Nucleus accumbens (tissue), 56 donors: Measurements from ENCODE around the gene PISD.
"Not testable (repeated sequence)": the region's sequence is repeated elsewhere in the genome, so short reads cannot be mapped to it uniquely, and the experiment has no call there.

ENCODE experiments used
- DNase-seq, 56 donors: peaks; one replicate each; lab custom pipeline; 2025; lab: John Stamatoyannopoulos, UW

PISD gene

DNA sequence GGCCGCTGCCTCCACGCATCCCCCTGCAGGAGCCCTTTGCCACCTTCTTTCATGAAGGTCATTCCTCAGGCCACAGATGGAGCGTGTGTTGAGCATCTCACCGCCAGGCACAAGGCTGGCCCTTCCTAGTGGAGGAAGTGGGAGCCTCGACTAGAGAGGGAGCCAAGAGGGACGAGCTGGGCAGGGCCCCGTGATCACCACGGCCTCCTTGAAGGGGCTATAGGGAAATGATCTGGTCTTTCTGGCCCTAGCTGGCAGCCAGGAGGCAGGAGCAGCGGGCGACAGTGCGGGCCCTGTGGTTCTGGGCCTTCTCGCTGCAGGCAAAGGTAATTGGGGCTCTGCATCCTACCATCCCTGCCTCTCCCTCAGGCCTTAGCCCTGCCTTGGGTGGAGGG lies 49.1 kb downstream of the PISD start:
- DNase-seq = no peak

DNA sequence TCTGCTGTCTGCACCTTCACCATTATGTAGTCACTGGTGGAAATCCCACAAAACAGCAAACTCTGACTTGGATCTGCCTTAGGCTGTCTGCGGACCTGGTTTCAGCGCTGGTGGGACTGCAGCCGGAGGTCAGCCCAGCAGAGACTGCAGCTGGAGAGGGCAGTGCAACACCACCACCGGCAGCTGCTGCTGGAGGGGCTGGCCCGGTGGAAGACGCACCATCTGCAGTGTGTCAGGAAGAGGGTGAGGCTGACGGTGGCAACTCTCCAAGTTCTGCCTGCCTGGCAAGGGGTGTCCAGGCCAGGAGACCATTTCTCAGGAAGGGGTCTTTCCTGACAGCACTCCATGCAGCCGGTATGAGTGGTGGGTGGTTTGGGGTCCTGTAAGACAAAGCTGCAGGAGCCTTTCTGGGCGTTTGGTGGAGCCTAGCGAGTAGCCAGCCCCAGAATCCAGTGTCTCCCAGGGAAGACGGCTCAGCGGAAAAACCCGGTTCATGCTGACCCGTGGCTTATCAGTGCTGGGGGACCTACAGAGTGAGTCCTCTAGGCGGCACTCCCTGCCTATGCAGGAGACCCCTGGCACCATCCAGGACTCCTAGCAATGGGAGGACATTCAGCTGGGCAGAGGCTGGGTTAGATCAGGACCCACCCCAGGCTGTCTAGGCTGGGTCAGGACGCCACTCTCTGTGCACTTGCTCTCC lies 50.8 kb downstream of the PISD start:
- DNase-seq = no peak

DNA sequence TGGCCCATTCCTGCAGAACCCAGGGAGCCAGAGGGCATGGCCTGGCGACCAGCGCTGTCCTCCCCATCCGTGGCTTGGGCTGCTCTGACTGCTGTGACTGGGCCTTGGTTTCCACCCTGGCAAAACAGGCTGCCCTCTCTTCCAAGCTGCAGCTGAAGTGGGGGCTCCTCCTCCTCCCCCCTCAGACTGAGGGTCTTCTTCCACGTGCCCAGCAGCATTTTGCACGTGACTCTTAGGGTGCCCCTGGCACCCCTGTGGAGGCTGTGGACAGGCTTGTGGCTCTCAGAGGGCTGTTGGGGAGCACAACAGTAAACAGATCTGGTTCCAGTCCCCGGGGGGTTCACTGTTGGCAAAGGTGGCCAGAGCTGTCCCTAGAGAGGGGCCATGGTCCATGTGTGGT lies 51.4 kb downstream of the PISD start:
- no peak for DNase-seq

DNA sequence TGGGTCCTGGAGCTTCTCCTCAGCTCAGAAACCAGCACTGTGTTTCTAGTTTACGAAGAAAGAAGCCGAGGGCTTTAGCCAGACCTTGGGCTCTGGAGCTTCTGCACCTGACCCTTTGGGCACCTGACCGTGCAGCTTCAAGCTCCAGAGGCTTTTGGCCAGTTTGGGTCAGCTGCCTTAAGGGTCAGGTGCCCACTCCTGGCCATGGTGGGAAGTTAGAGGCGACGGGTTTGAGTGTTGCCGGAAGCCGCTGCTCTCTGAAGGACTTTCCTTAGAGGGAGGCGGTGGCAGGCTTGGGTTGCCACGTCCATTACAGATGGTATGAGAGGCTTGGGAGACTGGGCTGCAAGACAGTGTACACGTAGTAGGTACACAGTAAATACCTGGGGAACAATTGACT lies 52.3 kb downstream of the PISD start:
- no peak for DNase-seq

DNA sequence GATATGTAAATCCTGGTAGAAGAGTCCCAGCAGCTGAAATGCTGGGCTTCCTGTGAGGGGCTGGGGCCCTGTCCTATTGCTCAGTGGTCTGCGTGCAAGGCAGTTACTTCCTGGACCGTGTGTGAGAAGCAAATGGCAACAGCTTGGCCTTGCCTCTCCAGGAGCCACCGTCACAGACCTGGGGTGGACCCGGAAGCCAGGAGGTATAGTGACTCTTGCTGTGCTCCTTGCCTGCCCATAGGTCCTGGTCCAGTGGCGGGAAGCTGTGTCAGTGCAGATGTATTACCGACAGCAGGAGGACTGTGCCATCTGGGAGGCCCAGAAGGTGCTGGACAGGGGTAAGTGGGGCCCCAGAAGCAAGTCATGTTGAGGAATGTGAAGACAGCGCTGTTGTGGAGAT lies 54.3 kb downstream of the PISD start:
- DNase-seq = no peak

DNA sequence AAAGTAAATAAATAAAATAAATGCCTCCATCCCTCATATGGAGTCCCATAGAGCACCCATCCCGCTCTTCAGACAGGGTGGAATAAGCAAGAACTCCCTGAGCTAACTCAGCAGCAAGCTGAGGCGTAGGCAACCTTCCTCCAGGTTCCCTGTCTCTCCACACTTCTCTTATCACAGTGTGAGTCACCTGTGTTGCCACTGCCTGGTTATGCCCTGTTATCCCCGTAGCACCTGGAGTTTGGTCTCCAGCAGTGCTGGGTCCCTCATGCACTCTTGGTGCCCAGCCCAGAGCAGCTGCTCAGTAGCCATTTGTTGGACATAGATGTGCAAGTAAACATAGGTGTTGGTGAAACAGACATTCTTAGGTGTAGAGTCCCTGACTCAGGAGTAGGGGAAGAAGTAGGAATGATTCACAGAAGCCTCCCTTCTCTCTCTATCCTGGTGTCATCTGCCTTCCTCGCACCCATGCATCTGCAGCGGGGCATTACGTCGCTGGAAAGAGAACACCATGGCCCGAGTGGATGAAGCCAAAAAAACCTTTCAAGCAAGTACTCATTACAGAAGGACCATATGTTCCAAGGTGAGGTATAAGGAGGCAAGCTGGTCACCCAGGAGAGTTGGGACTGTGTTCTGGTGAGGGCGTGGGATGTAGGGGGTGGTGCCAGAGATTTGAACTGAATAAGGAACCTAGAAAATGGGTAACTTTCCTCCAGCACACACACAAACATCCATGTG lies 56.0 kb downstream of the PISD start:
- peak in 24 of 56 donors; percentile 15 to 79 (median 50) for DNase-seq

DNA sequence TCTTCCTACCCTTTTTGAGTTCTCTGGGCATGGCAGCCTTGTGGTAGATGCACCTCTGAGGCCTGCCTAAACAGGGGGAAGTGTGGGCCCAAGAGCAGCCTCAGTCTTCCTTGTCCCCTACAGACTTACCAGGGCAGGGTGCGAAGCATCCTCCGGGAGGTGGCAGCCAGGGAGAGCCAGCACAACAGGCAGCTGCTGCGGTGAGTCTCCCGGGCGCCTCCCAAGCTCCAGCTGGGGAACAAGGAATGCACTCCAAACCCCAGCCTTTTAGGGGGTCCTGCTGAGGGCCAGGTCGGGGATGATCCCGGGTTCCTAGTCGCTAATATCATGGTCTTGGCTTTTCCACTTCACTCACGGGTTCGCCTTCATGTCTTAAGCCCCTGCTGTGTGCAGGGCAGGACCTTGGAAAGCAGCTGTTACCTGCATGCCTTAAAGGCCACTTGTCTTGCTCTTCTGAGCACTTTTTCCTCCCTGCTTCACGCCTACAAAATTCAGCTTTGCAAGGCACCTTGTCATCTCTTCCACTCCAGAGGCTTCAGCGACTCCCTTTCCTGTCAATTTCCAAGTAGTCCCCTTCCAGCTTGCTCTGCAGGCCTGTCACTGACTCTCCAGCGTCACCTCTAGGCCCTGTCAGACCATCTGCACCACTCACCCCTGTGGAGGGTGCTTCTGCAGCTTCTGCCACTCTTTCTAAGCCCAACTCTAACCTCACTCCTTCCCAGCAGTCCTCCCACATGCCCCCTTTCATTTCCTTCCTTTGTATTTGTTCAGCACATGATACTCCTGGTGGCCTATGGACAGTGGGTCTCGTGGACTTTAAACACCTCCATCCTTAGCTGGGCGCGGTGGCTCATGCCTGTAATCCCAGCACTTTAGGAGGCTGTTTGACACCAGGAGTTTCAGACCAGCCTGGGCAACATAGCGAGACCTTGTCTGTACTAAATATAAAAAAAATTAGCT lies 57.0 kb downstream of the PISD start:
- no peak for DNase-seq

DNA sequence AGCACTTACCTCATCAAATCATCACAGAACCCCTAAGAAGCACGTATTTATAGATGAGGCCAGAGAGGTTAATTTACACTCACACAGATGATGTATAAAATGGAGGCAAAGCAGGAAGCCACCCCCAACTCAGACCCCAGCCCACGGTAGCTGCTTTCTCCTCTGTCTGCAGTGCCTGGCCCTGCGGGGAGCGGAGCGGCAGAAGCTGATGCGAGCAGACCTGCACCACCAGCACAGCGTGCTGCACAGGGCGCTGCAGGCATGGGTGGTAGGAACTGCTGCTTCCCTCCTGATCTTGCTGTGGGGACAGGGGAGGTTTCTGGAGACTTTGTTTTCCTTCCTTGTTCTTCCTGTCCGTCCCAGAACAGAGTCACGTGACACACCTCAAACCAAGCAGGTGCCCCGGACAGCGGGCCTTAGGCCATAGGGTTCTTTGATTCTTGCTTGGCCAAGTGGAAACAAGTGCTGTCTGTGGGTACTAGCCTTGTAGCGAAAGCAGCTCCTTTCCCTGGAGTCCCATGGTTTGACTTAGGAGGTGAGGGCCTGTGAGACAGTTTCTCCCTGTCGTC lies 57.8 kb downstream of the PISD start:
- no peak for DNase-seq

DNA sequence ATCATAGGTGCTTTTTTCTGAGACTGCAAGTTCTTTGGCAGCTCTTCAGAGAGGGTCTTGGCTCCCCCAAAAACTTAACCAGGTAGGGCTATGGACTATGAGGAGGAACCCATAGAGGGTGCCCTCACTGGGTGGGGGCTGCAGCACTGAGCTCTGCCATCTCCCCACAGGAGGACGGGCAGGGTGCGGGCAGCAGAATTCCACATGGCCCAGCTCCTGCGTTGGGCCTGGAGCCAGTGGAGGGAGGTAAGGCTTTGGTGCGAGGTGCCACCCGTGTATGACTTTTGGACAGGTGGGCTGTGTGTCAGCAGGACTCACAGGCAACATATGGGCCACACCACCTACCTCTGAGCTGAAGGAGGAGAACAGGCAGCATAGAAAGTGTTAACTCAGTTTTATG lies 58.4 kb downstream of the PISD start:
- no peak for DNase-seq

DNA sequence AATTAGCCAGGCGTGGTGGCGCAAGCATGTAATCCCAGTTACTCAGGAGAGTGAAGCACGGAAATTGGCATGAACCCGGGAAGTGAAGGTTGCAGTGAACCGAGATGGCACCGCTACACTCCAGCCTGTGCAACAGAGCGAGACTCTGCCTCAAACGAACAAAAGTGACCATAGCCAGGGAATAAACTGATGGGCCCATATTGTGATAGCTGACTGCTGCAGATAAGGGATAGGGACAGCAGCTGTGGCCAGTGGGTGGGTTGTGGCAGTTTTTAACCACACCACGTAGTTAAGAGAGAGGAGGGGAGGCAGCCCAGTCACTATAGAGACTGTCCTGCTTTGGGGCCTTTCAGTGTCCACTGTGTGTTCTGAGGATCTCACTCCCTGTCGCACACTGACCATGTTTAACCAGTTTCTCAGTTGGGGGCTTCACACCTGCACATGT lies 58.9 kb downstream of the PISD start:
- DNase-seq = no peak

DNA sequence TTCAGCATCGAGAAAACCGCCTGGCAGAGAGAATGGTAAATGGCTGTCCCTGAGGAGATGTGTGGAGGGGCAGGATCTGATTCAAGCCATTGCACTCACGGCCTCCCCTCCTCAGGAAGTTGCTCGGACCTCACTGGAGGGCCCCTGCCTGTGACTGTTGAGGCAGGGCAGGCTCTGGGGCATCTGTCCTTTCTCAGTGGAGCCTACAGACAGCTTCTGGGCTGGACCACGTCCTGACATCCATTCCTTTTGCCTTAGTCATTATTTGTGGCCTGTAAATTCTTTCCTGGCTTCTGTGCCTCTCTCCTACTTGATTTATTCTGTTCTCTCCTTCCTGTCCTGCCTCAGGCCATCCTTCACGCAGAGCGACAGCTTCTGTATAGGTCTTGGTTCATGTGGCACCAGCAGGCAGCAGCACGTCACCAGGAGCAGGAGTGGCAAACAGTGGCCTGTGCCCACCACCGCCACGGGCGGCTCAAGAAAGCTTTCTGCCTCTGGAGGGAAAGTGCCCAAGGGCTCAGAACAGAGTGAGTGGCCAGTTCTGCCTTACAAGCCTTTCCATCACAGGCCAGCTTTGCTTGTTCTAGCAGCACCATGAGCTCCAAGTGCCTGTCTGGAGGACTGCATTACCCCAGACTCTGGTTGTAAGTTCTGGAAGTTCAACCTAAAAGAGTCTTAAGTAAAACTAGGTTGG lies 59.6 kb downstream of the PISD start:
- no peak for DNase-seq

DNA sequence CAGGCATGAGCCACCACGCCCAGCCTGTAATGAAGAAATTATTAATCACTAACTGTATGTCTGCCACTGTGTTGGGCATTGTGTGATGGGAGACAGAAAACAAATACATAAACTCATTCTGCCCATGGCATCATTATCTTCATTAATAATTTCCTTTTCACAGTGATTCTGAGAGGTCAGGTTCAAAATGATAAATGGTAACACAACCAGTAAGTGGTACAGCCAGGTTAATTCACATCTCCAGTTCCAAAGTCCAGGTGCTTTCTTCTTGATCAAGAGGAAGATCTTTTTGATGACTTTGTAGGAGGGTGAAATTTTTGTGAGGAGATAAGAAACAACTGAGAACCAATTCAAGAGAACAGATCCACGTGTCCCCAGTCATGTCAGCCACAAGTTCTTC lies 66.7 kb downstream of the PISD start:
- no peak for DNase-seq

DNA sequence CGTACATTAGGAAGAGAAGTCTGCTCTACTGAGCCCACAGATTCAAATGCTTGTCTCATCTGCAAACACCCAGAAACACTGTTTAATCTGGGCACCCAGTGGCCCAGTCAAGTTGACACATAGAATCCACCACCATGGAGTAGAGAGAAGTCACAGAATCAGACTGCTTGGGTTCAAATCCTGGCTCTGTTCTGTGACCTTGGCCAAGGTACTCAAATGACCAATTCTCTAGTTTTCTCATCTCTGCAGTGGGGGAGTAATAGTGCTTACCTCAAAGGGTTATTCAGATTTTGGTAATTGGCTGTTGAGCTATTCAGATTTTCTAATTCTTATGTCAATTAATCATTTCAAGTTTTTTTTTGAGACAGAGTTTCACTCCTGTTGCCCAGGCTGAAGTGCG lies 71.9 kb downstream of the PISD start:
- DNase-seq = not testable (repeated sequence)

DNA sequence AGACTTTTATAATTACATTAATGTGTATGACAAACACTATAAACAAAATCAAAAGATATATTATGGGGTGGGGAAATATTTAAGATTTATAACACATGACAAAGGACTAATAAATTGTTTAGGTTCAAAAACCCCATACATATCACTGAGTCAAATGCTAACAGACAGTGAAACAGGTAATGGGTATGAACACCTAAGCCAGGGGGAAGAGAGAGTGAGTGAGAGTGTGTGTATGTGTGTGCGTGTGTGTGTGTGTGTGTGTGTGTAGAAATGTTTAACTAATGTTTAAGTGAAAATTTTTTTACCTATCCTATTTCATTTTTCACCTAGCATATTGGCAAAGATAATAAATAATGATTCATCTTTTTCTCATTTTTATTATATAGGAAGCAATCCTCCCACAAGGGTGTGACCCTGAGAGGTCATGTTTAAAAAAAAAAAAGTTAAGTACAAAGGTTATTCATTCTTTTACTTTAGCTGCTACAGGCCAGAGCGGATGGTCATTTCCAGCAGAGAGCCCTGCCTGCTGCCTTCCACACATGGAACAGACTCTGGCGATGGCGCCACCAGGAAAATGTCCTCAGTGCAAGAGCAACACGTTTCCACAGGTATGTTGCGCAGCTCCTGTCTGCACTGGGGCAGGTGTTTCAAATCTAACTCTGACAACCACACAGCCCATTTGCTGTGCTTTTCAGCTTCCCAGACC lies 72.9 kb downstream of the PISD start:
- DNase-seq = no peak

DNA sequence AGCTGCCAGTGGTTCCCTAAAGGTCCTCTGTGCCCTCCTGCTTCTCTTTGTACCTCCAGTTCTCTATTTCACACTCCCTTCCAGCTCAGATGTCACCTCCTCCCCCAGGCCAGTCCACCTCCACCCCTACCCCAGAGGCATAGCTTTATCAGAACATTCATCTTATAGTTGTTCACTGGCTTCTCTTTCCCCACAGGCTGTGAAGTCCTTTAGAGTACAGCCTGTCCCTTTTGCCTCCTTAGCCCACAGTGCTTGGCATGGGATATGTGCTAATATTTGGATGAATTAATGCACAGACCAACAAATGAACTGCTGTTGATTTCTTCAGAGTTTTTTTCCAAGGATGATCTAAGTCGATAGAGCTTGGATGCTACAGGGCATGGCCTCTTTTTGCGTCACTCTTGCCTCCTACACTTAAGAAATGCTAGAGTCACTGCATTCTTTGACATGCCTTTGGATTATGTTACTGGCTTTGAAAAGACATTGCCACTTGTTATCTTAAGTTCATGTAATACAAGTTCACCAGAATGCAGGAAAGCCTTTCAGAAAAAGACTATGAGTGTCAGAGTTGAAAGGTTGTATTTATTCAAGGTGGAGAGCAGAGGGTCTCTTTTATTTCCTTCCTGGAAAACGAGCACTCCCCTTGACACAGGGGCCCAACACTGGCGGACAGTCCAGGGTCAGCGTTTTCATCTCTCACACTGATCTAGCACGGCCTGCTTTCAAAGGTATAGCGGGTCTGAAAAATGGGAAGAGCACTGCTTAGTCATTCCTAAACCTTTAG lies 75.7 kb downstream of the PISD start:
- DNase-seq = no peak

DNA sequence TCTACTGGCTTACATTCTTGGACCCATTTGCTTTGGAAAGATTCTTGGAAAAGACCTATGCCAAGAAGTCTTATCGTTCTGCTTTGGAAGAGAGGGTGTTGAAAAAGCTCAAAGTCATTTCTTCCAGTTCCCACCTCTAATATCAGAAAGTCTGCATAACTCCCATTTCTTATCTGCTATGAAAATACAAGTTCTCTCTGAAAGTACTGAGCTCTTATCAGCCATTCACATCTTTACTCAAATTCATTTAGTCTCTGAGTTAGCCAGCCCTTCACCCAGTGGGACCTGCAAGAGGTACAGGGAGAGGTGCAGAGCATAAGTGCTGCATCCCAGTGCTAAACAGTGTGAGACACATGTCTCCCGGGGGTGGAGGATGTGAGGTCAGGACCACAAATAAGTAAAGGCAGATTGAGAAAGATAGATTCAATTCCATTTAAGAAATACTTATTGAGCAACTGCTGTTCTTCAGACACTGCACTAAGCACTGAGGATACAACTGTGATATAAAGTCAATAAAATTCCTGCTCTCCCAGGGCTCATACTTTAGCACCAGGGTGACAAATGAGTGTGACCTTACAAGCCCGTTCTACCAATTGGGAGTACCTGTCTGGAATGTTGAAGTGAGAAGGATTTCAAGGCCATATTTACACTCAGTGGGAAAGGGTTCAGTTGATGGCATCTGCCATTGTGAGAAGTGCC lies 76.7 kb downstream of the PISD start:
- no peak for DNase-seq

DNA sequence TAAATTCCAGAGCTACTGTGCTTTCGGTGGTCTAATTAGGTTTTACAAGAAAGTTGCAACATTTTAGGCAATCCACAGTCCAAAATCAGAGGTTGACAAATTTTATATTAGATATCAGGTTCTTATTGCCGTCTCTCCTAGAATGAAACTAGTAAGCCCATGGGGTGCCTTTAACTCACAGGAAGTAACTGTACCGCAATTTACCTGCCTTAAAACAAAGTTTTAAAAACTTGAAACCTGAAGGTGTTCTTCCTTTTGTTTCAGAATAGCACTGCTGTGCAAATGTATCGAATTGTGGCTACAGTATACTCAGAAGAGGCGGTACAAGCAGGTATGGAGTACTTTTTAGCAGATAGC lies 77.2 kb downstream of the PISD start:
- DNase-seq = no peak

DNA sequence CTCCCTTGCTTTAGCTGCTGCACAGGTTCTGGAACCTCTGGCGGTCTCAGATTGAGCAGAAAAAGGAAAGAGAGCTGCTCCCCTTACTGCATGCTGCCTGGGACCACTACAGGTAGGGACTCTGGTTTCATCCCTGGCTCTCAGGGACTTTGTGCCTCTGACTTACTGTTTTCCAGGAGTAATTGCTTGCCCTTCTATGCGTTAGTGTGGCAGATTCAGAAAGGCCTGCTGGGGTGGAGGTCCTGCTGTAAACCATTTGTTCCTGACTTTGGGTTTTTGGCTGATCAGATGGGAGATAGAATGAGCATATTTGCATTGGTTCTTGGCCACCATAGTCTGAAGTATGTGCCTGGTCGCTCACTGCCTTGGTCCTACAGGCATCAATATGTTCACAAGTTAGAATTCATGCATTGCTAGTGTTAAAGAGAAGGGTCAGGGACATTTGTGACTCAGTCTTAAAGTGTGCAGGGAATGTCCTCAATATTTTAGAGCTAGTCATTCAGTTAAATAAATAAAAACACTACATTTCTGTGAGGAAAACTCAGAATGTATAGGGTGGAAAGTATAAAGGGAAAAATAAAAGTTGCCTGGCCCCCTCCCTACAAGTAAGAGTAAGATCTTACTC lies 78.0 kb downstream of the PISD start:
- no peak for DNase-seq
